Fibroblast of pulmonary artery (primary cell): ENCODE results near the gene USP9X.

Experiments
- DNase-seq: peaks from one replicate; pipeline ENCODE4 v3.0.0-alpha.2; 2010; ENCODE audit warnings: low read depth
- H3K4me3 ChIP-seq: replicated peaks from 2 replicates; pipeline ENCODE4 v1.5.1; 2011; ENCODE audit warnings: low read depth, mild to moderate bottlenecking, control low read depth, low read length, moderate library complexity
- TF ChIP-seq, protein P1 (sequence below): IDR thresholded peaks from 2 replicates; pipeline ENCODE4 v1.5.1; 2011; ENCODE audit warnings: mild to moderate bottlenecking, control low read depth, low read length, inconsistent platforms; ENCODE audit errors: missing control alignments

Gene USP9X

DNA sequence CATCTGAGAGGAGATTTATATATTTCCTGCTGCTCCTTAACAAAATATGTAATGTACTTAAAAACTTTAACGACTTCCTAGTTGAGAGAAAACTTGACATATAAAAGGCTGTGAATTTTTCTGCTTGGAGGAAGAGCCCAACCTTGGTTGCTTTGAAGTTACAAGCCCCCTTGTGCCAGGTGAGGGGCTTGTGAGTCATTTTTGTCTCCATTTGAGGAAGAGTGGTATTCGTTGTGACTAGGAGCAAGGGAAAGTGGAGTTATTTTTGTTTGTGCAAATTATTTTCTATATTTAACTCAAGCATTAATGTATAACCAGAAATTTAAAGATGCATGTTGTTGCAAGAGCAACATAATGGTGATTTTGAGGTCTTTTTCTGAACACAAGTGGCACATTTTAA, 149.7 kb downstream of the USP9X start:
- no peak for DNase-seq
- TF ChIP-seq, protein P1, sequence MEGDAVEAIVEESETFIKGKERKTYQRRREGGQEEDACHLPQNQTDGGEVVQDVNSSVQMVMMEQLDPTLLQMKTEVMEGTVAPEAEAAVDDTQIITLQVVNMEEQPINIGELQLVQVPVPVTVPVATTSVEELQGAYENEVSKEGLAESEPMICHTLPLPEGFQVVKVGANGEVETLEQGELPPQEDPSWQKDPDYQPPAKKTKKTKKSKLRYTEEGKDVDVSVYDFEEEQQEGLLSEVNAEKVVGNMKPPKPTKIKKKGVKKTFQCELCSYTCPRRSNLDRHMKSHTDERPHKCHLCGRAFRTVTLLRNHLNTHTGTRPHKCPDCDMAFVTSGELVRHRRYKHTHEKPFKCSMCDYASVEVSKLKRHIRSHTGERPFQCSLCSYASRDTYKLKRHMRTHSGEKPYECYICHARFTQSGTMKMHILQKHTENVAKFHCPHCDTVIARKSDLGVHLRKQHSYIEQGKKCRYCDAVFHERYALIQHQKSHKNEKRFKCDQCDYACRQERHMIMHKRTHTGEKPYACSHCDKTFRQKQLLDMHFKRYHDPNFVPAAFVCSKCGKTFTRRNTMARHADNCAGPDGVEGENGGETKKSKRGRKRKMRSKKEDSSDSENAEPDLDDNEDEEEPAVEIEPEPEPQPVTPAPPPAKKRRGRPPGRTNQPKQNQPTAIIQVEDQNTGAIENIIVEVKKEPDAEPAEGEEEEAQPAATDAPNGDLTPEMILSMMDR: no peak

DNA sequence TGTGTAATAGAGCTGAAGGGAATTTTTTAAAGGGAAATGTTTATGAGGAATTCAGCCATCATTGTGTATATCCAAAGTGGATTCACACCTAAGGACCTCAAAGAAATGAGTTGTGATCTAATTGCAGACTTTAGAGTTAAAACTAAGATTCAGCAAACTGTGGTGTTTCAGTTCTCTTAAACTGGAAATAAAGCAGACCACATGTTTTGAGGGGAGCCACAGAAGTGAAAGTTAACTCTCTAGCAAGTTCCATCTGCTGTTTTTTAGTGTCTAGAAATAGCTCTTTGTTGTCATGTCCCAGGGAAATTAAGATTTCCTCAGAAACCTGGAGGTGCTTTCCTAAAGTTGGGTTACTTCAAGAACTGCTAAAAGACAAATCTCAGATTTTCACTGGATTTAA, 151.4 kb downstream of the USP9X start:
- TF ChIP-seq, protein P1: no peak
- no peak overlapping the region for H3K4me3 ChIP-seq
- no peak for DNase-seq

More for the DNA sequence above, 149.7 kb downstream of the USP9X start:
- no peak overlapping the region for H3K4me3 ChIP-seq

DNA sequence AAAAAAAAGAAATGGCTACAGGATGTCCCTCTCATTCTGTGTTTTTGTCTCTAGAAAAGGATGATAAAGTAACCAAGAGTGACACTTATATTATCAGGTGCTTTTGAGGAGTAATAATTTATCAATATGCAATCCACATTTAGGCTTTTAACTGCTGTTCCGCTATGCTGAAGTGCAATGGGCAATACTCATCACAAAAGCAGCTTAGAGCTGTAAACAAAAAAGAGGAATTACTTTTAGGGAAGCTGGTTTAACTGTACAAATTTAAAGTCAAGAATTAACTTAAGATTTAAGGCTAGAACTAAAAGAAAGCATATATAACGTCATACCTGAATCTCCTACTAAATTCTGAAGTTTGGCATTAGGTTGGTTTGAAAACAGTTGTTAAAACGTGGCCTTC, 155.3 kb downstream of the USP9X start:
- no peak overlapping the region for H3K4me3 ChIP-seq
- no peak for DNase-seq
- TF ChIP-seq, protein P1: no peak

DNA sequence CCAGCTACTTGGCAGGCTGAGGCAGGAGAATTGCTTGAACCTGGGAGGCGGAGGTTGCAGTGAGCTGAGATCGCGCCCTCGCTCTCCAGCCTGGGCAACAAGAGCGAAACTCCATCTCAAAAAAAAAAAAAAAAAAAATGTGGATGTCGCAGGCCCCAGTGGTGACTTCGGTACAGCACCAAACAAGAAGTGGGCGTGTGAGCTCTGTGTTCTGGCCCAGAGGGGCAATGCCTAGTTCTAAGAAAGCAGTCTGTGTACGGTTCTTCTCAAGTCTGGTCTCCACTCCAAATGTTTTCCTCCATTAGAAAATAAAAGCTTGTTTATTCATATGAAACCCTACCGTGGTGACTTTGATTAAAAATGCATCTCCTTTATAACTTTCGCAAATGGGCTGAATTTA, 156.7 kb downstream of the USP9X start:
- H3K4me3 ChIP-seq: no peak overlapping the region
- TF ChIP-seq, protein P1: no peak
- no peak for DNase-seq

DNA sequence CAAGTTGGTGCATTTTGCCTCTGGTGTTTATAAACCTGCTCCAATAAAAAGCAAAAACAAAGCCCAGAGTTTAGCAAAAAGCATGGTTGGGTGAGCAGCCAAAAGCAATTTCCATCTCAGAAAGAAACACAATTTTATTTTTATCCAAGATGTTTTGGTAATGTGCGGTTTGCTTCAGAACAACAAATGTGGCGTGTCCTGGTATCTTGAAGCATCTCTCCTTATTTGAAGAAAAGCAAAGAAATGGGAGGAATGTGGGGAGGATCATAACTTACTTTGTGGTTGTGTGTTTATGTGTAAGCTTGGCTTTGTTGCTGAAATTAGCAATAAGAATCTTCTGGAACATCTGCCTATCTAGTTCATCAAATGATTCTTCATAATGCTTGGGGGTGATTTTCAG, 160.4 kb downstream of the USP9X start:
- H3K4me3 ChIP-seq: no peak overlapping the region
- DNase-seq: no peak
- TF ChIP-seq, protein P1: no peak

DNA sequence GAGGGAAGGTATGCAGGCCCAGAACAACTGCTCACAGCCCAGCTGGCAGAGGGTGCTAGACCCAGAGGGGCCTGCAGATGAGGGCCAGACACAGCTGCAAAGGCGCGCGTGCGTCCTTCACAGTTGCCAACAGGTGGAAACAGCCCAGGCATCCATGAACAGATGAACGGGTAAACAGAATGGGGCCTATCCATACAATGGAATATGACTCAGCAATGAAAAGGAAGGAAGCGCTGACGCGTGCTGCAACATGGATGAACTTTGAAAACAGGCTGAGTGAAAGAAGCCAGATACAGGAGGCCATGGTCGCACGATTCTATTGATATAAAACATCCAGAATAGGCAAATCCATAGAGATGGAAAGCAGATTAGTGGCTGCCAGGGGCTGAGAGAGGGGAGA, 165.6 kb downstream of the USP9X start:
- TF ChIP-seq, protein P1: no peak
- no peak overlapping the region for H3K4me3 ChIP-seq
- DNase-seq: no peak

DNA sequence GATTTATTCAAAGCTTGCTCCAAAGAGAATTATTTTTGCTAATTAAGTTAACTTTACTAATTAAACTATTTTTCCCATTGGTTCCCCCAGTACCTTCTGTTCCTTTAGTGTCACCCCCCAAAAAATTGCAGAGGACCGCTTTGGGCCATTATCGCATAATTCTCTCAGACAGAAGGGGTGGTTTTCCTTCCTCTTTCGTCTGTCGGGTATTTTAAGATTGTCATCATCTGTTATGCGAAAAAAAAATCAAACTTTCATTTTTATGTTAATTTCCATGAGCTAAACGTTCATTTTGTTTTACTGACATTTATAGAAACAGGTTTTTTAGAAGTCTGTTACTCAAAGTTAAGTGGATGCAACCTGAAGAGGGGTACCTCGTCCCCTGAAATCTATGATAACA, 172.6 kb downstream of the USP9X start:
- TF ChIP-seq, protein P1: no peak

More for the DNA sequence above, 172.6 kb downstream of the USP9X start:
- H3K4me3 ChIP-seq: no peak overlapping the region
- no peak for DNase-seq
